Spleen (tissue), 7 donors: ENCODE data around the gene MCM8.

Source experiments
- POLR2AphosphoS5 ChIP-seq, 3 donors: sonication (generic); formaldehyde crosslinking; IDR thresholded peaks; one replicate each; pipeline ENCODE4 v1.5.1; 2017; ENCODE audit warnings: antibody characterized with exemption in 3 of 3
- TF ChIP-seq, protein P1 (sequence below), 11 experiments: fragments of 200-600 bp in 7 of 11; fragments of 450-650 bp in 4 of 11; sonication (generic) in 4 of 11; IDR thresholded peaks in 8 of 11; conservative IDR thresholded peaks in 3 of 11; 1 replicate in 7 of 11; 2 replicates in 4 of 11; pipeline versions ENCODE4 v1.4.0 to v1.8.0; 2016 to 2021; ENCODE audit warnings: antibody characterized with exemption in 11 of 11, inconsistent platforms in 4 of 11, mild to moderate bottlenecking in 1 of 11
- donor health status: DM: no; HTN: no; CAD: no; lungs with moderate emphysema.
- donor health status: DM: no; HTN: no; CAD: no.
- donor health status: DM: no; HTN: no; CAD: no.

DNA sequence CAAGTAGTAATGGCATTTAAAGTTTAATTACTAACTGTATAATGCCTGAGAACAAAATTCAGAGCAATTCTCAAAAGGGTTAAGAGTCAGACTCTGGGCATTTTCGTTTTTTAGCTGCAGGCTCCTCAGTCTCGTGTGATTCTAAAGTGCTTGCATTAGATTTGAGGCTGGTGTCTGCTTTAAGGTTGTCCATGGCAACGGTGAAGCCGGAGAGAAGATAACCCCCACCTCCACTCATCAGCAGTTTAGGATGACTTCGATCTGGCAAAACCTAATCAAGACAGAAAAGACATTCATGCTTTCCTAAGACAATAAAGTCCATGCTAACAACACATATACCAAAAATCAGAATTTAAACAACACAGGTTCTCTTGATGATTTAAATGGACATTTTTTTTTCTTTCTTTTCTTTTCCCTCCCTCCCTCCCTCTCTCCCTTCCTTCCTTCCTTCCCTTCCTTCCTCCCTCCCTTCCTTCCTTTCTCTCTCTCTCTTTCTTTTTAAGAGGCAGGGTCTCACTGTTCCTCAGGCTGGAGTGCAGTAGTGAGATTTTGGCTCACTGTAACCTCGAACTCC lies 11.9 kb upstream of the MCM8 start:
- TF ChIP-seq, protein P1, sequence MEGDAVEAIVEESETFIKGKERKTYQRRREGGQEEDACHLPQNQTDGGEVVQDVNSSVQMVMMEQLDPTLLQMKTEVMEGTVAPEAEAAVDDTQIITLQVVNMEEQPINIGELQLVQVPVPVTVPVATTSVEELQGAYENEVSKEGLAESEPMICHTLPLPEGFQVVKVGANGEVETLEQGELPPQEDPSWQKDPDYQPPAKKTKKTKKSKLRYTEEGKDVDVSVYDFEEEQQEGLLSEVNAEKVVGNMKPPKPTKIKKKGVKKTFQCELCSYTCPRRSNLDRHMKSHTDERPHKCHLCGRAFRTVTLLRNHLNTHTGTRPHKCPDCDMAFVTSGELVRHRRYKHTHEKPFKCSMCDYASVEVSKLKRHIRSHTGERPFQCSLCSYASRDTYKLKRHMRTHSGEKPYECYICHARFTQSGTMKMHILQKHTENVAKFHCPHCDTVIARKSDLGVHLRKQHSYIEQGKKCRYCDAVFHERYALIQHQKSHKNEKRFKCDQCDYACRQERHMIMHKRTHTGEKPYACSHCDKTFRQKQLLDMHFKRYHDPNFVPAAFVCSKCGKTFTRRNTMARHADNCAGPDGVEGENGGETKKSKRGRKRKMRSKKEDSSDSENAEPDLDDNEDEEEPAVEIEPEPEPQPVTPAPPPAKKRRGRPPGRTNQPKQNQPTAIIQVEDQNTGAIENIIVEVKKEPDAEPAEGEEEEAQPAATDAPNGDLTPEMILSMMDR (IDR thresholded peaks at IDR 0.05 in 8 of 11, conservative IDR thresholded peaks at IDR 0.05 in 3 of 11), result no peak
- no peak for TF ChIP-seq POLR2AphosphoS5 (IDR thresholded peaks at IDR 0.05)
